SK-N-SH treated with all-trans-retinoic acid at 6 μM for 48 hours (cell line): Measurements from ENCODE around the gene MIEN1.

ENCODE experiments used
- ATAC-seq: fragments of 200-7000 bp; cut with Tn5 transposase; 3 replicates; pipeline ENCODE4 v1.9.1; 2020; ENCODE audit warnings: mild to moderate bottlenecking, moderate library complexity
- ARNTL ChIP-seq: fragments of 450-650 bp; formaldehyde crosslinking; IDR thresholded peaks from 2 replicates; pipeline ENCODE4 v1.5.0; 2020; ENCODE audit warnings: low read depth, mild to moderate bottlenecking, moderate library complexity, borderline replicate concordance
- BACH2 ChIP-seq: fragments of 250-450 bp; sonication (Bioruptor Pico); IDR thresholded peaks from 2 replicates; pipeline ENCODE4 v1.9.0; 2021; ENCODE audit warnings: mild to moderate bottlenecking, borderline replicate concordance
- CREB5 ChIP-seq: fragments of 250-450 bp; sonication (Bioruptor Pico); IDR thresholded peaks from 2 replicates; pipeline ENCODE4 v1.5.1; 2020; ENCODE audit warnings: low read depth, mild to moderate bottlenecking, moderate library complexity
- CSDC2 ChIP-seq: fragments of 250-450 bp; sonication (Bioruptor Pico); IDR thresholded peaks from 2 replicates; pipeline ENCODE4 v1.5.0; 2020; ENCODE audit warnings: mild to moderate bottlenecking, moderate library complexity
- CSRNP3 ChIP-seq: fragments of 250-450 bp; sonication (Bioruptor Pico); IDR thresholded peaks from 2 replicates; pipeline ENCODE4 v1.5.1; 2021; ENCODE audit warnings: mild to moderate bottlenecking, moderate library complexity
- ESRRG ChIP-seq: fragments of 250-450 bp; sonication (Bioruptor Pico); IDR thresholded peaks from 2 replicates; pipeline ENCODE4 v1.6.1; 2021; ENCODE audit warnings: mild to moderate bottlenecking
- GLIS3 ChIP-seq: fragments of 250-450 bp; sonication (Bioruptor Pico); IDR thresholded peaks from 2 replicates; pipeline ENCODE4 v1.5.0; 2020; ENCODE audit warnings: mild to moderate bottlenecking, moderate library complexity
- ISL1 ChIP-seq: fragments of 250-450 bp; sonication (Bioruptor Pico); IDR thresholded peaks from 2 replicates; pipeline ENCODE4 v2.1.2; 2022; ENCODE audit warnings: mild to moderate bottlenecking, moderate library complexity
- OSR1 ChIP-seq: fragments of 250-450 bp; sonication (Bioruptor Pico); IDR thresholded peaks from 2 replicates; pipeline ENCODE4 v1.8.0; 2022; ENCODE audit warnings: moderate library complexity, mild to moderate bottlenecking, inconsistent platforms
- PATZ1 ChIP-seq: fragments of 250-450 bp; sonication (Bioruptor Pico); IDR thresholded peaks from 2 replicates; pipeline ENCODE4 v1.8.0; 2020; ENCODE audit warnings: mild to moderate bottlenecking, moderate library complexity, borderline replicate concordance
- POU6F1 ChIP-seq: fragments of 250-450 bp; sonication (Bioruptor Pico); IDR thresholded peaks from 2 replicates; pipeline ENCODE4 v1.8.0; 2021; ENCODE audit warnings: low read depth, mild to moderate bottlenecking, moderate library complexity, borderline replicate concordance
- PPARA ChIP-seq: fragments of 250-450 bp; sonication (Bioruptor Pico); IDR thresholded peaks from 2 replicates; pipeline ENCODE4 v1.5.0; 2020; ENCODE audit warnings: mild to moderate bottlenecking, borderline replicate concordance
- RARB ChIP-seq: fragments of 250-450 bp; sonication (Bioruptor Pico); IDR thresholded peaks from 2 replicates; pipeline ENCODE4 v1.8.0; 2021; ENCODE audit warnings: mild to moderate bottlenecking, moderate library complexity
- SNAI2 ChIP-seq: fragments of 250-450 bp; sonication (Bioruptor Pico); IDR thresholded peaks from 2 replicates; pipeline ENCODE4 v1.5.0; 2020; ENCODE audit warnings: mild to moderate bottlenecking, moderate library complexity
- TCF4 ChIP-seq: fragments of 250-450 bp; sonication (Bioruptor Pico); IDR thresholded peaks from 2 replicates; pipeline ENCODE4 v1.8.0; 2021; ENCODE audit warnings: mild to moderate bottlenecking, moderate library complexity, borderline replicate concordance
- TOX ChIP-seq: fragments of 250-450 bp; sonication (Bioruptor Pico); IDR thresholded peaks from 2 replicates; pipeline ENCODE4 v1.8.0; 2021; ENCODE audit warnings: mild to moderate bottlenecking, moderate library complexity, borderline replicate concordance
- ZC3H10 ChIP-seq: fragments of 250-450 bp; sonication (Bioruptor Pico); IDR thresholded peaks from 2 replicates; pipeline ENCODE4 v1.5.1; 2021; ENCODE audit warnings: mild to moderate bottlenecking, moderate library complexity
- ZFP3 ChIP-seq: fragments of 250-450 bp; sonication (Bioruptor Pico); IDR thresholded peaks from 2 replicates; pipeline ENCODE4 v1.5.0; 2020; ENCODE audit warnings: mild to moderate bottlenecking, moderate library complexity
- ZFP30 ChIP-seq: fragments of 450-650 bp; formaldehyde crosslinking; IDR thresholded peaks from 2 replicates; pipeline ENCODE4 v1.5.0; 2022; ENCODE audit warnings: mild to moderate bottlenecking, moderate library complexity
- ZNF565 ChIP-seq: fragments of 450-650 bp; formaldehyde crosslinking; conservative IDR thresholded peaks from 2 replicates; pipeline ENCODE4 v1.5.0; 2020; ENCODE audit warnings: low read depth, mild to moderate bottlenecking, moderate library complexity
- ZNF70 ChIP-seq: fragments of 450-650 bp; formaldehyde crosslinking; IDR thresholded peaks from 2 replicates; pipeline ENCODE4 v1.5.0; 2020; ENCODE audit warnings: mild to moderate bottlenecking, moderate library complexity
- ZNF8 ChIP-seq: fragments of 450-650 bp; formaldehyde crosslinking; IDR thresholded peaks from 2 replicates; pipeline ENCODE4 v1.5.0; 2020; ENCODE audit warnings: mild to moderate bottlenecking, moderate library complexity

MIEN1 gene

GRCh38 chr17:39740357-39741111, 10.2 kb upstream of the MIEN1 start:
- ATAC-seq: peak; percentile 17; the same call in 1 of the 3 replicates
- TF ChIP-seq ZNF565 (CRISPR knock-in tag): no peak
- TF ChIP-seq RARB (CRISPR knock-in tag): no peak
- no peak for TF ChIP-seq TCF4
- TF ChIP-seq CSDC2 (CRISPR knock-in tag): no peak
- no peak for TF ChIP-seq ISL1 (CRISPR knock-in tag)
- TF ChIP-seq ZNF8 (CRISPR knock-in tag): no peak
- TF ChIP-seq CSRNP3: no peak
- TF ChIP-seq GLIS3: no peak
- no peak for TF ChIP-seq TOX (CRISPR knock-in tag)
- no peak for TF ChIP-seq ZFP30 (CRISPR knock-in tag)
- no peak for TF ChIP-seq ZC3H10 (CRISPR knock-in tag)
- no peak for TF ChIP-seq ZFP3 (CRISPR knock-in tag)
- no peak for TF ChIP-seq PPARA
- TF ChIP-seq ESRRG (CRISPR knock-in tag): no peak
- TF ChIP-seq OSR1 (CRISPR knock-in tag): no peak
- no peak for TF ChIP-seq CREB5 (CRISPR knock-in tag)
- TF ChIP-seq SNAI2: no peak
- TF ChIP-seq ZNF70 (CRISPR knock-in tag): no peak
- TF ChIP-seq POU6F1 (CRISPR knock-in tag): no peak
- no peak for TF ChIP-seq ARNTL

- no peak for TF ChIP-seq PPARA
- no peak for TF ChIP-seq BACH2 (CRISPR knock-in tag)
- TF ChIP-seq CSDC2 (CRISPR knock-in tag): no peak
- no peak for TF ChIP-seq CSRNP3
- TF ChIP-seq ZFP3 (CRISPR knock-in tag): no peak
- TF ChIP-seq POU6F1 (CRISPR knock-in tag): no peak
- TF ChIP-seq CREB5 (CRISPR knock-in tag): no peak
- TF ChIP-seq RARB (CRISPR knock-in tag): no peak
- TF ChIP-seq ZC3H10 (CRISPR knock-in tag): no peak
- TF ChIP-seq PATZ1 (CRISPR knock-in tag): no peak
- no peak for TF ChIP-seq ZFP30 (CRISPR knock-in tag)
- no peak for TF ChIP-seq SNAI2
- TF ChIP-seq TOX (CRISPR knock-in tag): no peak
- no peak for TF ChIP-seq ARNTL
- no peak for TF ChIP-seq ZNF8 (CRISPR knock-in tag)
- no peak for TF ChIP-seq GLIS3
- no peak for ATAC-seq
These were observed 9.6 kb upstream of the MIEN1 start for GRCh38 chr17:39739885-39740356.
